HEK293 (cell line): ENCODE results near the gene EEIG2.

Experiments used
- MYNN ChIP-seq: fragments of 450-650 bp; formaldehyde crosslinking; IDR thresholded peaks from 2 replicates; pipeline ENCODE4 v1.5.1; 2016; ENCODE audit warnings: missing biosample characterization, missing genetic modification characterization, borderline replicate concordance
- REPIN1 ChIP-seq: fragments of 450-650 bp; formaldehyde crosslinking; IDR thresholded peaks from 2 replicates; pipeline ENCODE4 v1.5.1; 2017; ENCODE audit warnings: missing biosample characterization, missing genetic modification characterization, low read depth
- TCF7L2 ChIP-seq: IDR thresholded peaks from 2 replicates; pipeline ENCODE4 v1.6.1; 2011; ENCODE audit warnings: low read depth, mild to moderate bottlenecking, inconsistent platforms, low read length, moderate library complexity, borderline replicate concordance
- ZEB2 ChIP-seq: fragments of 450-650 bp; formaldehyde crosslinking; IDR thresholded peaks from 2 replicates; pipeline ENCODE4 v1.5.1; 2016; ENCODE audit warnings: missing biosample characterization, missing genetic modification characterization
- ZNF175 ChIP-seq: fragments of 450-650 bp; formaldehyde crosslinking; IDR thresholded peaks from 2 replicates; pipeline ENCODE4 v1.5.1; 2016; ENCODE audit warnings: missing biosample characterization, missing genetic modification characterization
- ZNF555 ChIP-seq: fragments of 450-650 bp; formaldehyde crosslinking; conservative IDR thresholded peaks from 2 replicates; pipeline ENCODE4 v1.5.1; 2017; ENCODE audit warnings: missing biosample characterization, mild to moderate bottlenecking, missing genetic modification characterization, inconsistent platforms
- ZNF747 ChIP-seq: fragments of 450-650 bp; formaldehyde crosslinking; IDR thresholded peaks from 2 replicates; pipeline ENCODE4 v1.5.1; 2016; ENCODE audit warnings: missing biosample characterization, missing genetic modification characterization
- ZNF792 ChIP-seq: fragments of 450-650 bp; formaldehyde crosslinking; IDR thresholded peaks from 2 replicates; pipeline ENCODE4 v1.5.1; 2016; ENCODE audit warnings: missing biosample characterization, missing genetic modification characterization
- ZSCAN30 ChIP-seq: fragments of 450-650 bp; IDR thresholded peaks from 2 replicates; pipeline ENCODE4 v1.5.1; 2018; ENCODE audit warnings: missing biosample characterization, mild to moderate bottlenecking, missing genetic modification characterization, moderate library complexity
- TF ChIP-seq, protein P1 (sequence below): fragments of 450-650 bp; formaldehyde crosslinking; IDR thresholded peaks from 2 replicates; pipeline ENCODE4 v1.5.1; 2016; ENCODE audit warnings: missing biosample characterization, missing genetic modification characterization
- TF ChIP-seq, protein P2 (sequence below): IDR thresholded peaks from 2 replicates; pipeline ENCODE4 v1.6.1; 2011; ENCODE audit warnings: mild to moderate bottlenecking, low read depth, low read length, borderline replicate concordance
- TF ChIP-seq, protein P3 (sequence below): fragments of 450-650 bp; formaldehyde crosslinking; IDR thresholded peaks from 2 replicates; pipeline ENCODE4 v1.5.1; 2016; ENCODE audit warnings: missing biosample characterization, missing genetic modification characterization
- TF ChIP-seq, protein P4 (sequence below): fragments of 450-650 bp; formaldehyde crosslinking; conservative IDR thresholded peaks from 2 replicates; pipeline ENCODE4 v1.5.1; 2016; ENCODE audit warnings: low read depth, missing biosample characterization, missing genetic modification characterization

DNA sequence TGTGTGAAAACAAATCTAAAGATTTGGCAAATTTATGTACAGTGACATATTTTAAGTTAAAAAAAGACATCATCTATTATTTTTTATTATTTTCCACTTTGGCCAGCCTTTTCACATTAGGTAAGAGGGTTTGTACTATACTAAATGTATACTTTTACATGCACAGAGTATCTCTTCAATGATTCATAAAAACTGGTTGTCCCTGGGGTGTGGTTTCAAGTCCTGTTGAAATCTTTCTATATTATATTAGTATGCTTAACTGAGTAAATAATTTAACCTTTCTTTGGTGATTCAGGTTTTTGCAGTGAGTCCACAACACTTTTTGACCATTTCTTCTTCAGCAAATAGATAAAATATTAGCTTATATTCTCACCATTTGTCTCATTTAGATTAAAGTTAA is 45.7 kb downstream of the EEIG2 start:
- TF ChIP-seq, protein P1, sequence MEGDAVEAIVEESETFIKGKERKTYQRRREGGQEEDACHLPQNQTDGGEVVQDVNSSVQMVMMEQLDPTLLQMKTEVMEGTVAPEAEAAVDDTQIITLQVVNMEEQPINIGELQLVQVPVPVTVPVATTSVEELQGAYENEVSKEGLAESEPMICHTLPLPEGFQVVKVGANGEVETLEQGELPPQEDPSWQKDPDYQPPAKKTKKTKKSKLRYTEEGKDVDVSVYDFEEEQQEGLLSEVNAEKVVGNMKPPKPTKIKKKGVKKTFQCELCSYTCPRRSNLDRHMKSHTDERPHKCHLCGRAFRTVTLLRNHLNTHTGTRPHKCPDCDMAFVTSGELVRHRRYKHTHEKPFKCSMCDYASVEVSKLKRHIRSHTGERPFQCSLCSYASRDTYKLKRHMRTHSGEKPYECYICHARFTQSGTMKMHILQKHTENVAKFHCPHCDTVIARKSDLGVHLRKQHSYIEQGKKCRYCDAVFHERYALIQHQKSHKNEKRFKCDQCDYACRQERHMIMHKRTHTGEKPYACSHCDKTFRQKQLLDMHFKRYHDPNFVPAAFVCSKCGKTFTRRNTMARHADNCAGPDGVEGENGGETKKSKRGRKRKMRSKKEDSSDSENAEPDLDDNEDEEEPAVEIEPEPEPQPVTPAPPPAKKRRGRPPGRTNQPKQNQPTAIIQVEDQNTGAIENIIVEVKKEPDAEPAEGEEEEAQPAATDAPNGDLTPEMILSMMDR (tag by site-specific recombination), result no peak
- TF ChIP-seq, protein P2, sequence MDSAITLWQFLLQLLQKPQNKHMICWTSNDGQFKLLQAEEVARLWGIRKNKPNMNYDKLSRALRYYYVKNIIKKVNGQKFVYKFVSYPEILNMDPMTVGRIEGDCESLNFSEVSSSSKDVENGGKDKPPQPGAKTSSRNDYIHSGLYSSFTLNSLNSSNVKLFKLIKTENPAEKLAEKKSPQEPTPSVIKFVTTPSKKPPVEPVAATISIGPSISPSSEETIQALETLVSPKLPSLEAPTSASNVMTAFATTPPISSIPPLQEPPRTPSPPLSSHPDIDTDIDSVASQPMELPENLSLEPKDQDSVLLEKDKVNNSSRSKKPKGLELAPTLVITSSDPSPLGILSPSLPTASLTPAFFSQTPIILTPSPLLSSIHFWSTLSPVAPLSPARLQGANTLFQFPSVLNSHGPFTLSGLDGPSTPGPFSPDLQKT, result no peak
- no peak for TF ChIP-seq TCF7L2
- no peak for TF ChIP-seq ZNF555
- no peak for TF ChIP-seq ZNF747
- TF ChIP-seq REPIN1 (tag by site-specific recombination), result no peak
- no peak for TF ChIP-seq ZNF175 (tag by site-specific recombination)
- no peak for TF ChIP-seq ZEB2 (tag by site-specific recombination)
- no peak for TF ChIP-seq ZNF792 (tag by site-specific recombination)
- no peak for TF ChIP-seq ZSCAN30
- TF ChIP-seq, protein P3, sequence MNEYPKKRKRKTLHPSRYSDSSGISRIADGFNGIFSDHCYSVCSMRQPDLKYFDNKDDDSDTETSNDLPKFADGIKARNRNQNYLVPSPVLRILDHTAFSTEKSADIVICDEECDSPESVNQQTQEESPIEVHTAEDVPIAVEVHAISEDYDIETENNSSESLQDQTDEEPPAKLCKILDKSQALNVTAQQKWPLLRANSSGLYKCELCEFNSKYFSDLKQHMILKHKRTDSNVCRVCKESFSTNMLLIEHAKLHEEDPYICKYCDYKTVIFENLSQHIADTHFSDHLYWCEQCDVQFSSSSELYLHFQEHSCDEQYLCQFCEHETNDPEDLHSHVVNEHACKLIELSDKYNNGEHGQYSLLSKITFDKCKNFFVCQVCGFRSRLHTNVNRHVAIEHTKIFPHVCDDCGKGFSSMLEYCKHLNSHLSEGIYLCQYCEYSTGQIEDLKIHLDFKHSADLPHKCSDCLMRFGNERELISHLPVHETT (tag by site-specific recombination), result no peak
- TF ChIP-seq MYNN, result no peak
- TF ChIP-seq, protein P4, sequence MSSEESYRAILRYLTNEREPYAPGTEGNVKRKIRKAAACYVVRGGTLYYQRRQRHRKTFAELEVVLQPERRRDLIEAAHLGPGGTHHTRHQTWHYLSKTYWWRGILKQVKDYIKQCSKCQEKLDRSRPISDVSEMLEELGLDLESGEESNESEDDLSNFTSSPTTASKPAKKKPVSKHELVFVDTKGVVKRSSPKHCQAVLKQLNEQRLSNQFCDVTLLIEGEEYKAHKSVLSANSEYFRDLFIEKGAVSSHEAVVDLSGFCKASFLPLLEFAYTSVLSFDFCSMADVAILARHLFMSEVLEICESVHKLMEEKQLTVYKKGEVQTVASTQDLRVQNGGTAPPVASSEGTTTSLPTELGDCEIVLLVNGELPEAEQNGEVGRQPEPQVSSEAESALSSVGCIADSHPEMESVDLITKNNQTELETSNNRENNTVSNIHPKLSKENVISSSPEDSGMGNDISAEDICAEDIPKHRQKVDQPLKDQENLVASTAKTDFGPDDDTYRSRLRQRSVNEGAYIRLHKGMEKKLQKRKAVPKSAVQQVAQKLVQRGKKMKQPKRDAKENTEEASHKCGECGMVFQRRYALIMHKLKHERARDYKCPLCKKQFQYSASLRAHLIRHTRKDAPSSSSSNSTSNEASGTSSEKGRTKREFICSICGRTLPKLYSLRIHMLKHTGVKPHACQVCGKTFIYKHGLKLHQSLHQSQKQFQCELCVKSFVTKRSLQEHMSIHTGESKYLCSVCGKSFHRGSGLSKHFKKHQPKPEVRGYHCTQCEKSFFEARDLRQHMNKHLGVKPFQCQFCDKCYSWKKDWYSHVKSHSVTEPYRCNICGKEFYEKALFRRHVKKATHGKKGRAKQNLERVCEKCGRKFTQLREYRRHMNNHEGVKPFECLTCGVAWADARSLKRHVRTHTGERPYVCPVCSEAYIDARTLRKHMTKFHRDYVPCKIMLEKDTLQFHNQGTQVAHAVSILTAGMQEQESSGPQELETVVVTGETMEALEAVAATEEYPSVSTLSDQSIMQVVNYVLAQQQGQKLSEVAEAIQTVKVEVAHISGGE (tag by site-specific recombination), result no peak
